ENCODE results near the gene OR10H4.

DNA sequence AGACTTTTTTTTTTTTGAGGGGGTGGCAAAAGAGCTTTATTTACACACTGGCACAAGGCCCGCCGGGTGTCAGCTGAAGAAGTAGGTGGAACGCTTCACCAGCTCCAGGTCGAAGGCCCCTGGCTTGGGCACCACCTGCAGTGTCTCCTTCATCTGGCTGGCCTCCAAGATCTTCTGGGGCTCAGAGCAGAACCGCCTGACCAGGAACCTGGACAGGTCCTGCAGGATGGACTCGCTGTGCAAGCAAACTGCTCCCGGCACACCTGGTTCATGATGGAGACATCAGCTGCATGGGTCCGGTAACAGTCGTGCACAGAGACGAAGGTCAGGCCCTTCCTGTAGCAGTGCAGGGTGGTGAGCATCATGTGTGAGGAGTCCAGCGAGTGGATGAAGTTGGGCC, 46.6 kb upstream of the OR10H4 start:
- TF ChIP-seq MXI1 (IDR thresholded peaks at IDR 0.05; ENCODE audit: borderline replicate concordance, low read depth, low read length) = no peak
- TF ChIP-seq POLR2A (IDR thresholded peaks at IDR 0.05; ENCODE audit: low read depth, low read length) = no peak
- TF ChIP-seq, protein P1, sequence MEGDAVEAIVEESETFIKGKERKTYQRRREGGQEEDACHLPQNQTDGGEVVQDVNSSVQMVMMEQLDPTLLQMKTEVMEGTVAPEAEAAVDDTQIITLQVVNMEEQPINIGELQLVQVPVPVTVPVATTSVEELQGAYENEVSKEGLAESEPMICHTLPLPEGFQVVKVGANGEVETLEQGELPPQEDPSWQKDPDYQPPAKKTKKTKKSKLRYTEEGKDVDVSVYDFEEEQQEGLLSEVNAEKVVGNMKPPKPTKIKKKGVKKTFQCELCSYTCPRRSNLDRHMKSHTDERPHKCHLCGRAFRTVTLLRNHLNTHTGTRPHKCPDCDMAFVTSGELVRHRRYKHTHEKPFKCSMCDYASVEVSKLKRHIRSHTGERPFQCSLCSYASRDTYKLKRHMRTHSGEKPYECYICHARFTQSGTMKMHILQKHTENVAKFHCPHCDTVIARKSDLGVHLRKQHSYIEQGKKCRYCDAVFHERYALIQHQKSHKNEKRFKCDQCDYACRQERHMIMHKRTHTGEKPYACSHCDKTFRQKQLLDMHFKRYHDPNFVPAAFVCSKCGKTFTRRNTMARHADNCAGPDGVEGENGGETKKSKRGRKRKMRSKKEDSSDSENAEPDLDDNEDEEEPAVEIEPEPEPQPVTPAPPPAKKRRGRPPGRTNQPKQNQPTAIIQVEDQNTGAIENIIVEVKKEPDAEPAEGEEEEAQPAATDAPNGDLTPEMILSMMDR (conservative IDR thresholded peaks at IDR 0.05; ENCODE audit: low read depth, low read length) = no peak
- no peak for TF ChIP-seq RFX5 (IDR thresholded peaks at IDR 0.05; ENCODE audit: low read depth, low read length)
- TF ChIP-seq RAD21 (IDR thresholded peaks at IDR 0.05; ENCODE audit: low read length) = no peak
- TF ChIP-seq CHD1 (IDR thresholded peaks at IDR 0.05; ENCODE audit: low read depth, low read length) = no peak
- TF ChIP-seq RCOR1 (IDR thresholded peaks at IDR 0.05; ENCODE audit: insufficient replicate concordance, low read length) = no peak
- no peak for TF ChIP-seq SMC3 (IDR thresholded peaks at IDR 0.05; ENCODE audit: low read depth, low read length)
- TF ChIP-seq, protein P2, sequence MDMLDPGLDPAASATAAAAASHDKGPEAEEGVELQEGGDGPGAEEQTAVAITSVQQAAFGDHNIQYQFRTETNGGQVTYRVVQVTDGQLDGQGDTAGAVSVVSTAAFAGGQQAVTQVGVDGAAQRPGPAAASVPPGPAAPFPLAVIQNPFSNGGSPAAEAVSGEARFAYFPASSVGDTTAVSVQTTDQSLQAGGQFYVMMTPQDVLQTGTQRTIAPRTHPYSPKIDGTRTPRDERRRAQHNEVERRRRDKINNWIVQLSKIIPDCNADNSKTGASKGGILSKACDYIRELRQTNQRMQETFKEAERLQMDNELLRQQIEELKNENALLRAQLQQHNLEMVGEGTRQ (IDR thresholded peaks at IDR 0.05; ENCODE audit: low read depth, low read length) = no peak
- TF ChIP-seq MAZ (IDR thresholded peaks at IDR 0.05; ENCODE audit: borderline replicate concordance, low read depth, low read length) = no peak
- TF ChIP-seq BHLHE40 (IDR thresholded peaks at IDR 0.05; ENCODE audit: low read depth, low read length) = no peak
- no peak for TF ChIP-seq MAFK (IDR thresholded peaks at IDR 0.05; ENCODE audit: low read depth, low read length)
